CD14-positive monocyte (primary cell): ENCODE results near the gene NLN. TPM values are rescaled to one million over a fixed set of nuclear protein-coding genes. Genes with fewer than 3 reads are reported as not detected.
"Not testable (repeated sequence)": the region's sequence is repeated elsewhere in the genome, so short reads cannot be mapped to it uniquely, and the experiment has no call there.

Source experiments
- DNase-seq, 3 donors: peaks; one replicate each; pipeline ENCODE4 v3.0.0-alpha.2; 2011 to 2022
- H2AFZ ChIP-seq: 2 replicates; pipeline ENCODE4 v1.6.0; 2012; ENCODE audit warnings: mild to moderate bottlenecking, low read depth, low read length, inconsistent platforms; ENCODE audit not compliant: insufficient read depth, poor library complexity, severe bottlenecking
- H3K27ac ChIP-seq, 2 donors: 1 replicate in 1 of 2; 2 replicates in 1 of 2; pipeline ENCODE4 v1.5.1; 2012 to 2013; ENCODE audit warnings: low read length in 2 of 2, control low read depth in 1 of 2, inconsistent platforms in 1 of 2, low read depth in 1 of 2, mild to moderate bottlenecking in 1 of 2
- H3K27me3 ChIP-seq, 2 donors: one replicate each; pipeline versions ENCODE4 v1.6.0 to v1.6.1; 2011 to 2013; ENCODE audit warnings: low read length in 2 of 2; ENCODE audit not compliant: control insufficient read depth in 2 of 2, insufficient read depth in 2 of 2
- H3K36me3 ChIP-seq, 2 donors: replicated peaks in 1 of 2; 1 replicate in 1 of 2; 2 replicates in 1 of 2; pipeline versions ENCODE4 v1.5.1 to v1.6.1; 2012 to 2013; ENCODE audit warnings: low read length in 2 of 2, control low read depth in 1 of 2, inconsistent platforms in 1 of 2, mild to moderate bottlenecking in 1 of 2; ENCODE audit not compliant: insufficient read depth in 2 of 2, control insufficient read depth in 1 of 2
- H3K4me1 ChIP-seq, 2 donors: 1 replicate in 1 of 2; 2 replicates in 1 of 2; pipeline versions ENCODE4 v1.5.1 to v1.6.1; 2012 to 2013; ENCODE audit warnings: low read length in 2 of 2, control low read depth in 1 of 2, inconsistent platforms in 1 of 2, mild to moderate bottlenecking in 1 of 2, moderate library complexity in 1 of 2; ENCODE audit not compliant: insufficient read depth in 2 of 2, control insufficient read depth in 1 of 2
- H3K4me2 ChIP-seq: replicated peaks from 2 replicates; pipeline ENCODE3; 2012; ENCODE audit warnings: low read length, moderate library complexity, mild to moderate bottlenecking; ENCODE audit not compliant: poor library complexity, severe bottlenecking; ENCODE audit errors: extremely low read depth
- H3K4me3 ChIP-seq, 3 experiments: fragments of 200-600 bp in 1 of 3; sonication (generic) in 1 of 3; replicated peaks in 1 of 3; 1 replicate in 2 of 3; 2 replicates in 1 of 3; pipeline ENCODE4 v1.5.1; 2011 to 2013; ENCODE audit warnings: low read length in 3 of 3, mild to moderate bottlenecking in 3 of 3, control low read depth in 2 of 3, low read depth in 2 of 3, inconsistent platforms in 1 of 3, moderate library complexity in 1 of 3
- H3K79me2 ChIP-seq: 2 replicates; pipeline ENCODE4 v1.6.0; 2012; ENCODE audit warnings: mild to moderate bottlenecking, control low read depth, inconsistent platforms, low read length, moderate library complexity; ENCODE audit not compliant: insufficient read depth
- H3K9ac ChIP-seq: 2 replicates; pipeline ENCODE4 v1.6.0; 2017; ENCODE audit warnings: low read length, mild to moderate bottlenecking; ENCODE audit not compliant: insufficient read depth, poor library complexity, severe bottlenecking
- H3K9me3 ChIP-seq, 2 donors: replicated peaks in 1 of 2; 1 replicate in 1 of 2; 2 replicates in 1 of 2; pipeline versions ENCODE4 v1.5.1 to v1.6.1; 2012 to 2013; ENCODE audit warnings: low read length in 2 of 2, control low read depth in 1 of 2; ENCODE audit not compliant: control insufficient read depth in 1 of 2, insufficient read depth in 1 of 2
- H4K20me1 ChIP-seq: 2 replicates; pipeline ENCODE4 v1.6.0; 2012; ENCODE audit warnings: mild to moderate bottlenecking, low read length, control low read depth, moderate library complexity; ENCODE audit not compliant: insufficient read depth
- H3K27ac Mint-ChIP-seq, 7 donors: one replicate each; pipeline ENCODE4 v1.8.0; 2020; ENCODE audit warnings: mild to moderate bottlenecking in 7 of 7, mixed read lengths in 7 of 7, moderate library complexity in 6 of 7, inconsistent platforms in 2 of 7
- H3K27me3 Mint-ChIP-seq, 3 donors: one replicate each; pipeline ENCODE4 v1.8.0; 2021 to 2022; ENCODE audit warnings: low read depth in 3 of 3, mild to moderate bottlenecking in 3 of 3, mixed read lengths in 3 of 3, moderate library complexity in 3 of 3, inconsistent platforms in 1 of 3
- H3K36me3 Mint-ChIP-seq, 2 donors: one replicate each; pipeline ENCODE4 v1.8.0; 2020; ENCODE audit warnings: mixed read lengths in 2 of 2, inconsistent platforms in 1 of 2, mild to moderate bottlenecking in 1 of 2
- H3K4me1 Mint-ChIP-seq: one replicate; pipeline ENCODE4 v1.8.0; 2020; ENCODE audit warnings: mild to moderate bottlenecking, mixed read lengths
- H3K4me3 Mint-ChIP-seq, 2 donors: one replicate each; pipeline ENCODE4 v1.8.0; 2020; ENCODE audit warnings: mild to moderate bottlenecking in 2 of 2, mixed read lengths in 2 of 2, moderate library complexity in 1 of 2
- H3K9me3 Mint-ChIP-seq, 7 donors: one replicate each; pipeline ENCODE4 v1.8.0; 2020 to 2022; ENCODE audit warnings: mixed read lengths in 7 of 7, mild to moderate bottlenecking in 6 of 7, moderate library complexity in 6 of 7, inconsistent platforms in 2 of 7
- CTCF ChIP-seq: fragments of 200-600 bp; IDR thresholded peaks from one replicate; pipeline ENCODE4 v1.8.0; 2022; ENCODE audit warnings: antibody characterized with exemption, mild to moderate bottlenecking
- WGBS: methylation state at CpG from one replicate; pipeline ENCODE4 v1.1.5; 2013; ENCODE audit warnings: missing lambda C conversion rate; ENCODE audit not compliant: insufficient coverage; 5-methylcytosine and 5-hydroxymethylcytosine counted together
- intact Hi-C, 2 donors: fragments of 100-400 bp; cut with micrococcal nuclease; formaldehyde crosslinking; loops; one replicate each; pipeline versions ENCODE4 v1.15.0 to v1.15.1; 2023
- polyA plus RNA-seq, 3 donors: library from polyadenylated mRNA; depleted of rRNA in 1 of 3; unstranded in 2 of 3; stranded (reverse) in 1 of 3; fragments of 300-500 nt in 2 of 3; fragments of >200 nt in 1 of 3; fragmentation: Illumina TruSeq in 2 of 3; gene quantifications; 1 replicate in 2 of 3; 2 replicates in 1 of 3; pipeline ENCODE4 v1.2.3, GENCODE V29; 2012 to 2021

The NLN gene
- polyA plus RNA-seq, 3 donors: 8.7 to 39.2 (median 17.7) TPM

- Mint-ChIP-seq H3K4me1 (peaks cover 15% of the 10 kb centered on the region), H3K36me3 (peaks cover 0 to 3% of the 10 kb centered on the region in 2 donors), H3K27me3 (peaks cover 0 to 4% (median 0%) of the 10 kb centered on the region in 3 donors), H3K9me3 (peaks cover 0 to 6% (median 3%) of the 10 kb centered on the region in 7 donors), H3K4me3 (no peak overlapping the region), H3K27ac (no peak overlapping the region)
- no peak overlapping the region for H3K4me2 ChIP-seq
- no peak overlapping the region for H2AFZ ChIP-seq
- no peak overlapping the region for H3K27ac ChIP-seq
- H3K27me3 ChIP-seq: no peaks in the 10 kb centered on the region
- DNase-seq: no peak
- no peak overlapping the region for H3K4me3 ChIP-seq
- no peak overlapping the region for H3K9ac ChIP-seq
- WGBS: 83% methylated on average over 4 of the region's 5 CpGs
- TF ChIP-seq CTCF: no peak
- no peaks in the 10 kb centered on the region for H3K36me3 ChIP-seq
- H3K79me2 ChIP-seq: no peaks in the 10 kb centered on the region
- peaks cover 0 to 7% of the 10 kb centered on the region in 2 donors for H3K4me1 ChIP-seq
- intact Hi-C loops: no loop called here
- no peaks in the 10 kb centered on the region for H4K20me1 ChIP-seq
- H3K9me3 ChIP-seq: no peaks in the 10 kb centered on the region
Measured at GRCh38 chr5:65871182-65871581, 149.2 kb downstream of the NLN start.

DNA sequence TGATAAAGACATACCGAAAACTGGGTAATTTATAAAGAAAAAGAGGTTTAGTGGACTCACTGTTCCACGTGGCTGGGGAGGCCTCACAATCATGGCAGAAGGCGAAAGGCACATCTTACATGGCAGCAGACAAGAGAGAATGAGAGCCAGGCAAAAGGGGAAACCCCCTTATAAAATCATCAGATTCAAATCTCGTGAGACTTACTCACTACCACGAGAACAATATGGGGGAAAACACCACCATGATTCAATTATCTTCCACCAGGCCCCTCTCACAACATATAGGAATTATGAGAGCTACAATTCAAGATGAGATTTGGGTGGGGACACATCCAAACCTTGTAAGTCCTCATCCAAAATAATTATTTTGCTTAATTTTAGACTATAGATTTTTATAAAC lies 149.8 kb downstream of the NLN start:
- DNase-seq, H2AFZ ChIP-seq, H3K36me3 Mint-ChIP-seq, H3K9me3 Mint-ChIP-seq, H3K4me3 Mint-ChIP-seq, H3K36me3 ChIP-seq, intact Hi-C loops, H3K27me3 Mint-ChIP-seq, H3K9me3 ChIP-seq, H3K79me2 ChIP-seq, H3K9ac ChIP-seq, H3K27ac ChIP-seq, H3K4me1 ChIP-seq, H4K20me1 ChIP-seq, H3K4me3 ChIP-seq, H3K4me2 ChIP-seq, H3K27me3 ChIP-seq, H3K27ac Mint-ChIP-seq: not testable (repeated sequence)
- WGBS: no CpG with 5 or more reads among the region's 5 CpGs
- peaks cover 17% of the 10 kb centered on the region for H3K4me1 Mint-ChIP-seq
